Gastroesophageal sphincter (tissue), 4 donors: ENCODE results near the gene NFKBIE. TPM values are rescaled to one million over a fixed set of nuclear protein-coding genes. Genes with fewer than 3 reads are reported as not detected.

ENCODE experiments used
- ATAC-seq: fragments of 150-250 bp; one replicate; pipeline ENCODE4 v1.9.1; 2016; ENCODE audit warnings: mild to moderate bottlenecking, moderate library complexity
- H3K27ac ChIP-seq, 4 donors: fragments of 200-600 bp; sonication (generic) in 3 of 4; 1 replicate in 3 of 4; 2 replicates in 1 of 4; pipeline ENCODE4 v1.5.1; 2016 to 2019
- H3K27me3 ChIP-seq: fragments of 200-600 bp; sonication (generic); one replicate; pipeline ENCODE4 v1.5.1; 2019
- H3K36me3 ChIP-seq, 2 donors: fragments of 200-600 bp; sonication (generic); one replicate each; pipeline ENCODE4 v1.5.1; 2019; ENCODE audit warnings: control low read depth in 1 of 2
- H3K4me1 ChIP-seq, 3 donors: fragments of 200-600 bp; sonication (generic); 1 replicate in 2 of 3; 2 replicates in 1 of 3; pipeline ENCODE4 v1.5.1; 2016 to 2019; ENCODE audit warnings: control low read depth in 2 of 3
- H3K4me3 ChIP-seq, 2 donors: fragments of 200-600 bp; sonication (generic); one replicate each; pipeline ENCODE4 v1.5.1; 2019; ENCODE audit warnings: mild to moderate bottlenecking in 1 of 2, moderate library complexity in 1 of 2
- H3K9me3 ChIP-seq, 3 donors: fragments of 200-600 bp; sonication (generic); one replicate each; pipeline ENCODE4 v1.5.1; 2017 to 2019; ENCODE audit warnings: control low read depth in 2 of 3
- EP300 ChIP-seq: sonication (generic); formaldehyde crosslinking; IDR thresholded peaks from one replicate; pipeline ENCODE4 v1.6.1; 2017; ENCODE audit warnings: antibody characterized with exemption, mild to moderate bottlenecking
- POLR2A ChIP-seq, 2 donors: fragments of 450-650 bp; IDR thresholded peaks; one replicate each; pipeline ENCODE4 v1.6.1; 2017; ENCODE audit warnings: antibody characterized with exemption in 2 of 2, mild to moderate bottlenecking in 2 of 2, moderate library complexity in 1 of 2
- POLR2AphosphoS5 ChIP-seq: sonication (generic); formaldehyde crosslinking; IDR thresholded peaks from one replicate; pipeline ENCODE4 v1.6.1; 2017; ENCODE audit warnings: antibody characterized with exemption
- WGBS, 2 donors: methylation state at CpG; one replicate each; pipeline ENCODE4 v1.1.5; 2018; ENCODE audit warnings: low coverage in 1 of 2; 5-methylcytosine and 5-hydroxymethylcytosine counted together
- total RNA-seq, 4 donors: library from RNA; depleted of rRNA; stranded (reverse); fragments of >200 nt; gene quantifications; one replicate each; pipeline ENCODE4 v1.1.0, GENCODE V29; 2016
- TF ChIP-seq, protein P1 (sequence below), 4 experiments: fragments of 200-600 bp in 2 of 4; fragments of 450-650 bp in 2 of 4; sonication (generic) in 1 of 4; IDR thresholded peaks; one replicate each; pipeline ENCODE4 v1.5.1; 2017 to 2019; ENCODE audit warnings: antibody characterized with exemption in 4 of 4, mild to moderate bottlenecking in 2 of 4, moderate library complexity in 2 of 4

The NFKBIE gene
- total RNA-seq, 4 donors from 2014 or later, result 4.2 to 13.4 (median 5.7) TPM

DNA sequence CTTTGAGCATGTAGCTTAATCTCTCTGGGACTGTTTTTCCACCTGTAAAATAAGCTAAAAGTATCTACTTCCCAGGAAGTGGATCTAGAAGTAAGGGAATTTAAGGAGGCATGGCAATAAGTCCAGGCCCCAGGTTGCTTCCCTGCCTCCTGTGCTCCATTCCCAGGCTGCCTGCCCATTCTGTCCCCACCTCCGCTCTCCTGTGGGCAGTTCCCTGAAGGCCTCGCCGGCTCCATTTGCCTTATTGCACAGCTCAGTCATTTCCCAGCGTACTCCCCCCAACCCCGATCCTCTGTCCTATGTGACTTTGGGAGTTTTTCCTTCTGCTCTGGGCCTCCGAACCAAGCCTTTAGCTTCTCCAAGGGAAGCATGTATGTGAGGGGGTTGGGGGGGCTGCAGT lies 37.3 kb downstream of the NFKBIE start:
- WGBS, 2 donors, result 46 to 52% methylated on average over 5 of the region's 6 CpGs
- H3K4me1 ChIP-seq, result peaks cover 0 to 97% (median 69%) of the 10 kb centered on the region in 3 donors
- H3K4me3 ChIP-seq, result peak overlapping the region in 1 of 2 donors; percentile 86
- ATAC-seq, result no peak
- H3K27me3 ChIP-seq, result no peaks in the 10 kb centered on the region
- no peaks in the 10 kb centered on the region for H3K9me3 ChIP-seq
- TF ChIP-seq EP300 (no peak), POLR2AphosphoS5 (no peak), POLR2A (IDR thresholded peaks at IDR 0.05) (no peak)
- TF ChIP-seq, protein P1, sequence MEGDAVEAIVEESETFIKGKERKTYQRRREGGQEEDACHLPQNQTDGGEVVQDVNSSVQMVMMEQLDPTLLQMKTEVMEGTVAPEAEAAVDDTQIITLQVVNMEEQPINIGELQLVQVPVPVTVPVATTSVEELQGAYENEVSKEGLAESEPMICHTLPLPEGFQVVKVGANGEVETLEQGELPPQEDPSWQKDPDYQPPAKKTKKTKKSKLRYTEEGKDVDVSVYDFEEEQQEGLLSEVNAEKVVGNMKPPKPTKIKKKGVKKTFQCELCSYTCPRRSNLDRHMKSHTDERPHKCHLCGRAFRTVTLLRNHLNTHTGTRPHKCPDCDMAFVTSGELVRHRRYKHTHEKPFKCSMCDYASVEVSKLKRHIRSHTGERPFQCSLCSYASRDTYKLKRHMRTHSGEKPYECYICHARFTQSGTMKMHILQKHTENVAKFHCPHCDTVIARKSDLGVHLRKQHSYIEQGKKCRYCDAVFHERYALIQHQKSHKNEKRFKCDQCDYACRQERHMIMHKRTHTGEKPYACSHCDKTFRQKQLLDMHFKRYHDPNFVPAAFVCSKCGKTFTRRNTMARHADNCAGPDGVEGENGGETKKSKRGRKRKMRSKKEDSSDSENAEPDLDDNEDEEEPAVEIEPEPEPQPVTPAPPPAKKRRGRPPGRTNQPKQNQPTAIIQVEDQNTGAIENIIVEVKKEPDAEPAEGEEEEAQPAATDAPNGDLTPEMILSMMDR (IDR thresholded peaks at IDR 0.05), result no peak
- H3K27ac ChIP-seq, result peak overlapping the region; percentile 54 to 99 (median 98)
- H3K36me3 ChIP-seq, result peaks cover 0 to 40% of the 10 kb centered on the region in 2 donors

DNA sequence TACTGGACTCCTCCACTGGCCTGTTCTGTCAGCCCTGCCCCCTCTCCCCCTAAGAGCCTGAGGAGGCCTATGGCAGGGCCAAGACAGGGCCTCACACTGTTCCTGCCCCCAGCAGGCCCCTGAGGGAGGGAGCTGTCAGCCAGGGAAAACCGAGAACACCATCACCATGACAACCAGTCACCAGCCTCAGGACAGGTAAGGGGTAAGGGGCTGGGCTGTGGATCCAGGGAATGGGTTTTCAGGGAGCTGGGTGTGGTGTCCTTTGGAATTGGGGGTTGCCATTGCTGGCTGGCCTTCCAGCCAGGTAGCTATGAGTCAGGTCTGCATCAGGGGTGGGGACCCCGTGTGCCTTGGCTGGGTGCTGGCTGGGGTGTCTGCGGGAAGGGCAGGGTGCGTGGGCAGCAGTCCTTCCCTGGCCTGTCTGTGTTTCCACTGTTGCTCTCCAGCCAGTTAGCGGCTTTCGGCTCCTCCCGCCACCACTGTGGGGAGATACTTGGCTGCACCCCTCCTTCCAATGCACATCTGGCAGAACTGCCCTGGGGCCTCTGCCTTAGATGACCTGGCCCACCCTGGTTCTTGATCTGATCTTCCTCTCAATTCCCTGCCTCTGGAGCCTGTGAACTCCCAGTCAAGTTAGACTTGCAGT lies 38.1 kb downstream of the NFKBIE start:
- TF ChIP-seq POLR2A (IDR thresholded peaks at IDR 0.05) (no peak), EP300 (no peak), POLR2AphosphoS5 (no peak)
- TF ChIP-seq, protein P1 (IDR thresholded peaks at IDR 0.05), result no peak
- Histone ChIP-seq H3K27ac (peak overlapping the region; percentile 54 to 99 (median 98)), H3K4me1 (peaks cover 3 to 97% (median 65%) of the 10 kb centered on the region in 3 donors), H3K9me3 (no peaks in the 10 kb centered on the region), H3K27me3 (no peaks in the 10 kb centered on the region), H3K4me3 (peak overlapping the region; percentile 23 to 86), H3K36me3 (peaks cover 0 to 33% of the 10 kb centered on the region in 2 donors)
- WGBS, 2 donors, result no CpG with 5 or more reads among the region's 7 CpGs
- no peak for ATAC-seq

DNA sequence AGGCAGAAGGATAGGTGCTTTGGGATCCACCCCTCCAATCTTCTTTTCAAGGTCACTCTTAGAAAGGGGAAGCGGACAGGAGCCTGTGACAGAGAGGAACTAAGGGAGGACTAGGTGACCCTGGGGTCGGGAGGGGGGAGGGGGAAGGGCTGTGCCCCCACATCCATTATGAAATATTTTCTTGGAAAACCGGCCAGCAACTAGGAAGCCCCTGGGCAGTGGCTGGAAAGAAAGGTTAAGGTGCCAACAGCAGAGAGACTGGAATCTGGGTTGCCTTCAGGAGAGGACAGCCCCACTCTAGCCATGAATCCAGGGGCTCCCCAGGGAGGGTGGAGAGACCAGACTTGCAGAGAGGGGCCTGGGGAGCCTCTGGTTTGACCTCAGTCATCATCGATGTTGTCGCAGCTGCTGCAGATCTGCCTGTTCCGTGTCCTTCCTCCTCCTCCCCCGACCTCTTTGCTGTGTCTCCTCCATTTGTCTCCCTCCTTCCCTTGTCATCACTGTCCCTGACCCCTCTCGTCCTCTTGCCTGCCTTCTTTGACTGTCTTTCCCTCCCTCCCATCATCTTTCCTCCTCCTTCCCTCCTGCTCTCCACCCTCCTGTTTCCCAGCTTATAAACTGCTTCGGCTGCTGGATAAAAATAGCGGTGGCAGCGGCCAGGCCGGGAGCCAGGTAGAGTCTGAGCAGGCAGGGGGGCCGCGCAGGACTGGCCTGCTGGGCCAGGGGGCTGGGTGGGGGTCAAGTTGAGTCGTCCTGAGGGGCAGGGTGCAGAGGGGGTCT lies 38.8 kb downstream of the NFKBIE start:
- peaks cover 0 to 25% of the 10 kb centered on the region in 2 donors for H3K36me3 ChIP-seq
- H3K27ac ChIP-seq, result peak overlapping the region; percentile 54 to 99 (median 98)
- no peaks in the 10 kb centered on the region for H3K27me3 ChIP-seq
- H3K4me3 ChIP-seq, result peak overlapping the region; percentile 23 to 86
- no peak for TF ChIP-seq POLR2A (IDR thresholded peaks at IDR 0.05)
- TF ChIP-seq, protein P1 (IDR thresholded peaks at IDR 0.05), result no peak
- H3K4me1 ChIP-seq, result peaks cover 3 to 97% (median 68%) of the 10 kb centered on the region in 3 donors
- no peak for ATAC-seq
- WGBS, 2 donors, result 16 to 24% methylated on average over 5 of the region's 15 CpGs
- no peaks in the 10 kb centered on the region for H3K9me3 ChIP-seq

DNA sequence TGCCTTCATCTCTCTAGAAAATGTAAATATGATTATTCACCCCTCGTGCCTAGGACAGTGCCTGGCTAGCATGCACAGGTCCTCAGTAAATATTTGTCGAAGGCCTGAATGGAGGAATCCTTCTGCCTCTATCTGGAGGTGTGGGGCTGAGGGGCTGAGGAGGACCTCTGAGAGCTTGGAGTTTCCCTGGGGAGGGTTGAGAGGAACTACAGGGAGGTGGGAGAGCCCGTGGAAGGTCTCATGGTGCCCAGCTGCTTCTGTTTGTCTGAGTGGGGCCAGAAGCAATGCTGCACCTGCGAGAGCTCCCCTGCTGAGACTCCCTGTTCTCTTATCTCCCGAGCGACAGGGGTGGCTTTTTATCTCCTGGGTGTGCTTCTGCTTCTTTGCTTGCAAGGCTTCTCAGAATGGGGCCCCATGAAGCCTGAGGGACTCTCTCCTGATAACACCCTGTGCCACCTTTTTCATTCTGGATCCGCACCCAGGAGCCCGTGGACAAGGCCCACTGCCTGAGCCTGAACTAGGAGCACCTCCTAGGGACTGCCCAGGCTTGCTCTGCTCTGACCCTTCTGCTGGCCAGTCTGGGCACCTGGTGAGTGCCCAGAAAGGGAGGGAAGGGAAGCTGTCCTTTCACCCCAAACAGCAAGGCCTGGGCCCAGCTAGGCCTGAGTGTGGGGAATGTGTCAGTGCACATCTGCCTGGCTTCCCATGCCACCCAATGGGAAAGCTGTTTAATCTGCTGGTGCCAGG lies 39.6 kb downstream of the NFKBIE start:
- 22% methylated on average over 6 of the region's 8 CpGs; no CpG with 5 or more reads in 1 of the 2 donors for WGBS, 2 donors
- Histone ChIP-seq H3K4me3 (peak overlapping the region in 1 of 2 donors; percentile 86), H3K36me3 (peaks cover 0 to 17% of the 10 kb centered on the region in 2 donors), H3K9me3 (no peaks in the 10 kb centered on the region), H3K27ac (peak overlapping the region; percentile 54 to 99 (median 98)), H3K27me3 (no peaks in the 10 kb centered on the region), H3K4me1 (peaks cover 3 to 97% (median 67%) of the 10 kb centered on the region in 3 donors)
- ATAC-seq, result no peak
- TF ChIP-seq POLR2AphosphoS5, result no peak
- no peak for TF ChIP-seq POLR2A (IDR thresholded peaks at IDR 0.05)
- TF ChIP-seq, protein P1 (IDR thresholded peaks at IDR 0.05), result no peak
- TF ChIP-seq EP300, result no peak
